Body of pancreas (tissue), 4 donors: ENCODE measurements around the gene TRIM3.

Experiments used
- CTCF ChIP-seq, 7 experiments: fragments of 450-650 bp in 4 of 7; fragments of 200-600 bp in 3 of 7; sonication (generic) in 3 of 7; IDR thresholded peaks; one replicate each; pipeline ENCODE4 v1.5.1; 2016 to 2019; ENCODE audit warnings: antibody characterized with exemption in 7 of 7
- POLR2A ChIP-seq, 3 donors: fragments of 450-650 bp; IDR thresholded peaks; one replicate each; pipeline ENCODE4 v1.6.1; 2016; ENCODE audit warnings: antibody characterized with exemption in 3 of 3, mild to moderate bottlenecking in 2 of 3

DNA sequence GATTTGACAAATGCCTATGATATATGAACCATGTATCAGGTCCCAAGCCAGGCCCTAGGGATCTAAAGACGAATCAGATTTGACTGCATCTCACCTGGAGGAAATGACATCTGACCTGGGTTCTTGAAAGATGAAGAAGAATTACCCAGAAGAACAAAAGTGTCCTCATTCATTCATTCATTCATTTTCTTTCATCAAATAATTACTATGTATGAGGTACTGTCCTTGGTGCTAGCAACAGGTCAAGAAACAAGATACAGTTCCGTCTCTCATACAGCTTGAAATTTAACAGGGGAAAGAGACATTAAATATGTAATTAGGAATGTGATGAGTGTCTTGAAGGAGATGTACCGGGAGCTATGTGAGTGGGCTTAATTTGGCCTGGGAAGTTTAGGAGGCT lies 53.1 kb downstream of the TRIM3 start:
- TF ChIP-seq CTCF (IDR thresholded peaks at IDR 0.05) (no peak), POLR2A (IDR thresholded peaks at IDR 0.05) (no peak)
